SK-N-SH treated with all-trans-retinoic acid at 6 μM for 48 hours (cell line): ENCODE results near the gene CCDC59.

Experiments used
- ATAC-seq: fragments of 200-7000 bp; cut with Tn5 transposase; 3 replicates; pipeline ENCODE4 v1.9.1; 2020; ENCODE audit warnings: mild to moderate bottlenecking, moderate library complexity
- ARNTL ChIP-seq: fragments of 450-650 bp; formaldehyde crosslinking; IDR thresholded peaks from 2 replicates; pipeline ENCODE4 v1.5.0; 2020; ENCODE audit warnings: low read depth, mild to moderate bottlenecking, moderate library complexity, borderline replicate concordance
- CSDC2 ChIP-seq: fragments of 250-450 bp; sonication (Bioruptor Pico); IDR thresholded peaks from 2 replicates; pipeline ENCODE4 v1.5.0; 2020; ENCODE audit warnings: mild to moderate bottlenecking, moderate library complexity
- CSRNP3 ChIP-seq: fragments of 250-450 bp; sonication (Bioruptor Pico); IDR thresholded peaks from 2 replicates; pipeline ENCODE4 v1.5.1; 2021; ENCODE audit warnings: mild to moderate bottlenecking, moderate library complexity
- ESRRG ChIP-seq: fragments of 250-450 bp; sonication (Bioruptor Pico); IDR thresholded peaks from 2 replicates; pipeline ENCODE4 v1.6.1; 2021; ENCODE audit warnings: mild to moderate bottlenecking
- GLIS3 ChIP-seq: fragments of 250-450 bp; sonication (Bioruptor Pico); IDR thresholded peaks from 2 replicates; pipeline ENCODE4 v1.5.0; 2020; ENCODE audit warnings: mild to moderate bottlenecking, moderate library complexity
- ISL1 ChIP-seq: fragments of 250-450 bp; sonication (Bioruptor Pico); IDR thresholded peaks from 2 replicates; pipeline ENCODE4 v2.1.2; 2022; ENCODE audit warnings: mild to moderate bottlenecking, moderate library complexity
- OSR1 ChIP-seq: fragments of 250-450 bp; sonication (Bioruptor Pico); IDR thresholded peaks from 2 replicates; pipeline ENCODE4 v1.8.0; 2022; ENCODE audit warnings: moderate library complexity, mild to moderate bottlenecking, inconsistent platforms
- PATZ1 ChIP-seq: fragments of 250-450 bp; sonication (Bioruptor Pico); IDR thresholded peaks from 2 replicates; pipeline ENCODE4 v1.8.0; 2020; ENCODE audit warnings: mild to moderate bottlenecking, moderate library complexity, borderline replicate concordance
- POU6F1 ChIP-seq: fragments of 250-450 bp; sonication (Bioruptor Pico); IDR thresholded peaks from 2 replicates; pipeline ENCODE4 v1.8.0; 2021; ENCODE audit warnings: low read depth, mild to moderate bottlenecking, moderate library complexity, borderline replicate concordance
- PPARA ChIP-seq: fragments of 250-450 bp; sonication (Bioruptor Pico); IDR thresholded peaks from 2 replicates; pipeline ENCODE4 v1.5.0; 2020; ENCODE audit warnings: mild to moderate bottlenecking, borderline replicate concordance
- RARB ChIP-seq: fragments of 250-450 bp; sonication (Bioruptor Pico); IDR thresholded peaks from 2 replicates; pipeline ENCODE4 v1.8.0; 2021; ENCODE audit warnings: mild to moderate bottlenecking, moderate library complexity
- SNAI2 ChIP-seq: fragments of 250-450 bp; sonication (Bioruptor Pico); IDR thresholded peaks from 2 replicates; pipeline ENCODE4 v1.5.0; 2020; ENCODE audit warnings: mild to moderate bottlenecking, moderate library complexity
- TCF4 ChIP-seq: fragments of 250-450 bp; sonication (Bioruptor Pico); IDR thresholded peaks from 2 replicates; pipeline ENCODE4 v1.8.0; 2021; ENCODE audit warnings: mild to moderate bottlenecking, moderate library complexity, borderline replicate concordance
- TOX ChIP-seq: fragments of 250-450 bp; sonication (Bioruptor Pico); IDR thresholded peaks from 2 replicates; pipeline ENCODE4 v1.8.0; 2021; ENCODE audit warnings: mild to moderate bottlenecking, moderate library complexity, borderline replicate concordance
- TSHZ2 ChIP-seq: fragments of 250-450 bp; sonication (Bioruptor Pico); IDR thresholded peaks from 2 replicates; pipeline ENCODE4 v1.5.0; 2020; ENCODE audit warnings: mild to moderate bottlenecking, moderate library complexity
- ZC3H10 ChIP-seq: fragments of 250-450 bp; sonication (Bioruptor Pico); IDR thresholded peaks from 2 replicates; pipeline ENCODE4 v1.5.1; 2021; ENCODE audit warnings: mild to moderate bottlenecking, moderate library complexity
- ZFP3 ChIP-seq: fragments of 250-450 bp; sonication (Bioruptor Pico); IDR thresholded peaks from 2 replicates; pipeline ENCODE4 v1.5.0; 2020; ENCODE audit warnings: mild to moderate bottlenecking, moderate library complexity
- ZFP30 ChIP-seq: fragments of 450-650 bp; formaldehyde crosslinking; IDR thresholded peaks from 2 replicates; pipeline ENCODE4 v1.5.0; 2022; ENCODE audit warnings: mild to moderate bottlenecking, moderate library complexity
- ZNF70 ChIP-seq: fragments of 450-650 bp; formaldehyde crosslinking; IDR thresholded peaks from 2 replicates; pipeline ENCODE4 v1.5.0; 2020; ENCODE audit warnings: mild to moderate bottlenecking, moderate library complexity
- ZNF8 ChIP-seq: fragments of 450-650 bp; formaldehyde crosslinking; IDR thresholded peaks from 2 replicates; pipeline ENCODE4 v1.5.0; 2020; ENCODE audit warnings: mild to moderate bottlenecking, moderate library complexity

The CCDC59 gene

GRCh38 chr12:82325540-82326336 is 32.4 kb downstream of the CCDC59 start:
- ATAC-seq, result no peak
- TF ChIP-seq TCF4 (CRISPR knock-in tag), result no peak
- no peak for TF ChIP-seq CSRNP3 (CRISPR knock-in tag)
- TF ChIP-seq ZFP3 (CRISPR knock-in tag), result no peak
- TF ChIP-seq CSDC2 (CRISPR knock-in tag), result no peak
- TF ChIP-seq ESRRG (CRISPR knock-in tag), result no peak
- TF ChIP-seq TSHZ2 (CRISPR knock-in tag), result no peak
- TF ChIP-seq POU6F1 (CRISPR knock-in tag), result no peak

- TF ChIP-seq OSR1 (CRISPR knock-in tag), result no peak
- no peak for TF ChIP-seq ARNTL (CRISPR knock-in tag)
- TF ChIP-seq TSHZ2 (CRISPR knock-in tag), result no peak
- no peak for TF ChIP-seq SNAI2
- TF ChIP-seq CSDC2 (CRISPR knock-in tag), result no peak
- no peak for TF ChIP-seq ZNF8
- no peak for TF ChIP-seq ESRRG (CRISPR knock-in tag)
- no peak for TF ChIP-seq ZFP3 (CRISPR knock-in tag)
- TF ChIP-seq PATZ1 (CRISPR knock-in tag), result no peak
- TF ChIP-seq CSRNP3 (CRISPR knock-in tag), result no peak
- TF ChIP-seq POU6F1 (CRISPR knock-in tag), result no peak
- no peak for TF ChIP-seq ZFP30
- no peak for TF ChIP-seq RARB
- TF ChIP-seq ZNF70 (CRISPR knock-in tag), result no peak
- no peak for TF ChIP-seq TCF4 (CRISPR knock-in tag)
- no peak for TF ChIP-seq ZC3H10 (CRISPR knock-in tag)
- TF ChIP-seq PPARA, result no peak
- TF ChIP-seq ISL1 (CRISPR knock-in tag), result no peak
- TF ChIP-seq TOX (CRISPR knock-in tag), result no peak
- TF ChIP-seq GLIS3 (CRISPR knock-in tag), result no peak
- ATAC-seq, result no peak
Measured at GRCh38 chr12:82319276-82319675, 38.9 kb downstream of the CCDC59 start.
